ENCODE results near the gene FNBP1. TPM values are rescaled to one million over a fixed set of nuclear protein-coding genes. Genes with fewer than 3 reads are reported as not detected.

The FNBP1 gene
- total and polyA plus RNA-seq, 2 of the 13 experiments (the other 11 are each of a cell fraction or from before 2014, with no cell fraction given), result 5.4 to 19.5 TPM

DNA sequence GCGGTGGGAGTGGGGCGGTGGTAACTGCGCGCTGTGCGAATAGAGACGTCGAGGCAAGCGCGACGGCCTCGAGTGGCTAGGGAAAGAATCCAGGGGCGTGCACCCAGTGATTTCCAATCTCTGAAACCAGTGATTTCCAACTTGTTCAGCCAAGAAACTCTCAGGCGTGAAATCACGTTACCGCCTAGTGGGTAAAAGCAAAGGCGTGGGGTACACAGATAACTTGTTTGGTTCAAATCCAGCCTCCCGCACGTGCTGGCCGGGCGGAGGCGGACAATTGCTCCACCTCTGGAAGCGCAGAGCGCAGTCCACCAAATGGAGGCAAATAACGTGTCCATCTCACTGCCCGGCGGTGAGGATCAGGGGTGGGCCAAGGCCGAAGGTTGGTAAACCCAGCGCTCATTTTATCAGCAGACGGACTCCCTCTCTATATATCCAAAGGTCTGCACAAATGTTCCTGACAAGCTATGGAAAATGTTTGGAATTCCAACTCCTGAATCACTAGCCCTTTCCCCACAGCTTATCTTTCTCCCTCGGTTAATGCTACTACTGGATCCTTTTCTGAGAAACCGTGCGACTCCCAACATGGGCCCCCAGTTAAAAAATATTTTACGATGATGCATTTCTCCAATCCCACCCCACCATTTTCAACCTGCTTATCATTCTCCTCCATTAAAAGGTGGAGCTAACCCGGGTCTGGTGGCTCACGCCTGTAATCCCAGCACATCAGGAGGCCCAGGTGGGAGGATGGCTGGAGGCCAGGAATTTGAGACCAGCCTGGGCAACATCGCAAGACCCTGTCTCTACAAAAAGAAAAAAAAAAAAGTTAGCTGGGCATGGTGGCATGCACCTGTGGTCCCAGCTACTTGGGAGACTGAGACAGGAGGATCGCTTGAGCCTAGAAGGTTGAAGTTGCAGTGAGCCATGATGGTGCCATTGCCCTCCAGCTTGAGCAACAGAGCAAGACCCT is 950 bp upstream of the FNBP1 start (continued):
- TF ChIP-seq, protein P1, sequence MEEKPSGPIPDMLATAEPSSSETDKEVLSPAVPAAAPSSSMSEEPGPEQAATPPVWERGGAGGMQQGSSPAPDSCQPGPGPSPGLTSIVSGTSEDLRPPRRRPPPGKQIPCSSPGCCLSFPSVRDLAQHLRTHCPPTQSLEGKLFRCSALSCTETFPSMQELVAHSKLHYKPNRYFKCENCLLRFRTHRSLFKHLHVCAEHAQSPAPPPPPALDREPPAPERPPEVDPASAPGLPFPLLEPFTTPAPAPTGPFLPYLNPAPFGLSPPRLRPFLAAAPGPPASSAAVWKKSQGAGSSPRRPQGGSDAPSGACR (CRISPR knock-in tag; IDR thresholded peaks at IDR 0.05), result no peak
- TF ChIP-seq SUZ12 (IDR thresholded peaks at IDR 0.05; ENCODE audit: low read depth, low read length) (no peak), U2AF1 (optimal IDR thresholded peaks at IDR 0.05; ENCODE audit: low read depth, low read length) (no peak), BRD4 (CRISPR knock-in tag; IDR thresholded peaks at IDR 0.05) (no peak), ZBTB42 (CRISPR knock-in tag; IDR thresholded peaks at IDR 0.05) (0 out of 2 replicates have a peak, but pooled peaks have one; percentile 76), ZNF883 (CRISPR knock-in tag; IDR thresholded peaks at IDR 0.05; ENCODE audit: not compliant biosample characterization) (peak; percentile 70), PTBP1 (IDR thresholded peaks at IDR 0.05; ENCODE audit: low read depth, low read length, poor library complexity, severe bottlenecking) (no peak), NBN (conservative IDR thresholded peaks at IDR 0.05) (no peak), ZBTB7B (CRISPR knock-in tag; IDR thresholded peaks at IDR 0.05) (no peak), ZNF605 (CRISPR knock-in tag; IDR thresholded peaks at IDR 0.05) (peak; percentile 67; the same call in 1 of the 2 replicates), SNAI1 (CRISPR knock-in tag; IDR thresholded peaks at IDR 0.05; ENCODE audit: borderline replicate concordance) (no peak), KDM5A (IDR thresholded peaks at IDR 0.05; ENCODE audit: borderline replicate concordance, low read length) (no peak)
- TF ChIP-seq, protein P2, sequence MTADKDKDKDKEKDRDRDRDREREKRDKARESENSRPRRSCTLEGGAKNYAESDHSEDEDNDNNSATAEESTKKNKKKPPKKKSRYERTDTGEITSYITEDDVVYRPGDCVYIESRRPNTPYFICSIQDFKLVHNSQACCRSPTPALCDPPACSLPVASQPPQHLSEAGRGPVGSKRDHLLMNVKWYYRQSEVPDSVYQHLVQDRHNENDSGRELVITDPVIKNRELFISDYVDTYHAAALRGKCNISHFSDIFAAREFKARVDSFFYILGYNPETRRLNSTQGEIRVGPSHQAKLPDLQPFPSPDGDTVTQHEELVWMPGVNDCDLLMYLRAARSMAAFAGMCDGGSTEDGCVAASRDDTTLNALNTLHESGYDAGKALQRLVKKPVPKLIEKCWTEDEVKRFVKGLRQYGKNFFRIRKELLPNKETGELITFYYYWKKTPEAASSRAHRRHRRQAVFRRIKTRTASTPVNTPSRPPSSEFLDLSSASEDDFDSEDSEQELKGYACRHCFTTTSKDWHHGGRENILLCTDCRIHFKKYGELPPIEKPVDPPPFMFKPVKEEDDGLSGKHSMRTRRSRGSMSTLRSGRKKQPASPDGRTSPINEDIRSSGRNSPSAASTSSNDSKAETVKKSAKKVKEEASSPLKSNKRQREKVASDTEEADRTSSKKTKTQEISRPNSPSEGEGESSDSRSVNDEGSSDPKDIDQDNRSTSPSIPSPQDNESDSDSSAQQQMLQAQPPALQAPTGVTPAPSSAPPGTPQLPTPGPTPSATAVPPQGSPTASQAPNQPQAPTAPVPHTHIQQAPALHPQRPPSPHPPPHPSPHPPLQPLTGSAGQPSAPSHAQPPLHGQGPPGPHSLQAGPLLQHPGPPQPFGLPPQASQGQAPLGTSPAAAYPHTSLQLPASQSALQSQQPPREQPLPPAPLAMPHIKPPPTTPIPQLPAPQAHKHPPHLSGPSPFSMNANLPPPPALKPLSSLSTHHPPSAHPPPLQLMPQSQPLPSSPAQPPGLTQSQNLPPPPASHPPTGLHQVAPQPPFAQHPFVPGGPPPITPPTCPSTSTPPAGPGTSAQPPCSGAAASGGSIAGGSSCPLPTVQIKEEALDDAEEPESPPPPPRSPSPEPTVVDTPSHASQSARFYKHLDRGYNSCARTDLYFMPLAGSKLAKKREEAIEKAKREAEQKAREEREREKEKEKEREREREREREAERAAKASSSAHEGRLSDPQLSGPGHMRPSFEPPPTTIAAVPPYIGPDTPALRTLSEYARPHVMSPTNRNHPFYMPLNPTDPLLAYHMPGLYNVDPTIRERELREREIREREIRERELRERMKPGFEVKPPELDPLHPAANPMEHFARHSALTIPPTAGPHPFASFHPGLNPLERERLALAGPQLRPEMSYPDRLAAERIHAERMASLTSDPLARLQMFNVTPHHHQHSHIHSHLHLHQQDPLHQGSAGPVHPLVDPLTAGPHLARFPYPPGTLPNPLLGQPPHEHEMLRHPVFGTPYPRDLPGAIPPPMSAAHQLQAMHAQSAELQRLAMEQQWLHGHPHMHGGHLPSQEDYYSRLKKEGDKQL (CRISPR knock-in tag; IDR thresholded peaks at IDR 0.05; ENCODE audit: low read depth), result peak; percentile 46; the same call in 1 of the 2 replicates
- TF ChIP-seq, protein P3, sequence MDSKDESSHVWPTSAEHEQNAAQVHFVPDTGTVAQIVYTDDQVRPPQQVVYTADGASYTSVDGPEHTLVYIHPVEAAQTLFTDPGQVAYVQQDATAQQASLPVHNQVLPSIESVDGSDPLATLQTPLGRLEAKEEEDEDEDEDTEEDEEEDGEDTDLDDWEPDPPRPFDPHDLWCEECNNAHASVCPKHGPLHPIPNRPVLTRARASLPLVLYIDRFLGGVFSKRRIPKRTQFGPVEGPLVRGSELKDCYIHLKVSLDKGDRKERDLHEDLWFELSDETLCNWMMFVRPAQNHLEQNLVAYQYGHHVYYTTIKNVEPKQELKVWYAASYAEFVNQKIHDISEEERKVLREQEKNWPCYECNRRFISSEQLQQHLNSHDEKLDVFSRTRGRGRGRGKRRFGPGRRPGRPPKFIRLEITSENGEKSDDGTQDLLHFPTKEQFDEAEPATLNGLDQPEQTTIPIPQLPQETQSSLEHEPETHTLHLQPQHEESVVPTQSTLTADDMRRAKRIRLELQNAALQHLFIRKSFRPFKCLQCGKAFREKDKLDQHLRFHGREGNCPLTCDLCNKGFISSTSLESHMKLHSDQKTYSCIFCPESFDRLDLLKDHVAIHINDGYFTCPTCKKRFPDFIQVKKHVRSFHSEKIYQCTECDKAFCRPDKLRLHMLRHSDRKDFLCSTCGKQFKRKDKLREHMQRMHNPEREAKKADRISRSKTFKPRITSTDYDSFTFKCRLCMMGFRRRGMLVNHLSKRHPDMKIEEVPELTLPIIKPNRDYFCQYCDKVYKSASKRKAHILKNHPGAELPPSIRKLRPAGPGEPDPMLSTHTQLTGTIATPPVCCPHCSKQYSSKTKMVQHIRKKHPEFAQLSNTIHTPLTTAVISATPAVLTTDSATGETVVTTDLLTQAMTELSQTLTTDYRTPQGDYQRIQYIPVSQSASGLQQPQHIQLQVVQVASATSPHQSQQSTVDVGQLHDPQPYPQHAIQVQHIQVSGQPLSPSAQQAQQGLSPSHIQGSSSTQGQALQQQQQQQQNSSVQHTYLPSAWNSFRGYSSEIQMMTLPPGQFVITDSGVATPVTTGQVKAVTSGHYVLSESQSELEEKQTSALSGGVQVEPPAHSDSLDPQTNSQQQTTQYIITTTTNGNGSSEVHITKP (CRISPR knock-in tag; IDR thresholded peaks at IDR 0.05; ENCODE audit: low read depth), result no peak
- TF ChIP-seq, protein P4, sequence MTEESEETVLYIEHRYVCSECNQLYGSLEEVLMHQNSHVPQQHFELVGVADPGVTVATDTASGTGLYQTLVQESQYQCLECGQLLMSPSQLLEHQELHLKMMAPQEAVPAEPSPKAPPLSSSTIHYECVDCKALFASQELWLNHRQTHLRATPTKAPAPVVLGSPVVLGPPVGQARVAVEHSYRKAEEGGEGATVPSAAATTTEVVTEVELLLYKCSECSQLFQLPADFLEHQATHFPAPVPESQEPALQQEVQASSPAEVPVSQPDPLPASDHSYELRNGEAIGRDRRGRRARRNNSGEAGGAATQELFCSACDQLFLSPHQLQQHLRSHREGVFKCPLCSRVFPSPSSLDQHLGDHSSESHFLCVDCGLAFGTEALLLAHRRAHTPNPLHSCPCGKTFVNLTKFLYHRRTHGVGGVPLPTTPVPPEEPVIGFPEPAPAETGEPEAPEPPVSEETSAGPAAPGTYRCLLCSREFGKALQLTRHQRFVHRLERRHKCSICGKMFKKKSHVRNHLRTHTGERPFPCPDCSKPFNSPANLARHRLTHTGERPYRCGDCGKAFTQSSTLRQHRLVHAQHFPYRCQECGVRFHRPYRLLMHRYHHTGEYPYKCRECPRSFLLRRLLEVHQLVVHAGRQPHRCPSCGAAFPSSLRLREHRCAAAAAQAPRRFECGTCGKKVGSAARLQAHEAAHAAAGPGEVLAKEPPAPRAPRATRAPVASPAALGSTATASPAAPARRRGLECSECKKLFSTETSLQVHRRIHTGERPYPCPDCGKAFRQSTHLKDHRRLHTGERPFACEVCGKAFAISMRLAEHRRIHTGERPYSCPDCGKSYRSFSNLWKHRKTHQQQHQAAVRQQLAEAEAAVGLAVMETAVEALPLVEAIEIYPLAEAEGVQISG (CRISPR knock-in tag; IDR thresholded peaks at IDR 0.05), result peak; percentile 76
